ENCODE results near the gene EARS2.

DNA sequence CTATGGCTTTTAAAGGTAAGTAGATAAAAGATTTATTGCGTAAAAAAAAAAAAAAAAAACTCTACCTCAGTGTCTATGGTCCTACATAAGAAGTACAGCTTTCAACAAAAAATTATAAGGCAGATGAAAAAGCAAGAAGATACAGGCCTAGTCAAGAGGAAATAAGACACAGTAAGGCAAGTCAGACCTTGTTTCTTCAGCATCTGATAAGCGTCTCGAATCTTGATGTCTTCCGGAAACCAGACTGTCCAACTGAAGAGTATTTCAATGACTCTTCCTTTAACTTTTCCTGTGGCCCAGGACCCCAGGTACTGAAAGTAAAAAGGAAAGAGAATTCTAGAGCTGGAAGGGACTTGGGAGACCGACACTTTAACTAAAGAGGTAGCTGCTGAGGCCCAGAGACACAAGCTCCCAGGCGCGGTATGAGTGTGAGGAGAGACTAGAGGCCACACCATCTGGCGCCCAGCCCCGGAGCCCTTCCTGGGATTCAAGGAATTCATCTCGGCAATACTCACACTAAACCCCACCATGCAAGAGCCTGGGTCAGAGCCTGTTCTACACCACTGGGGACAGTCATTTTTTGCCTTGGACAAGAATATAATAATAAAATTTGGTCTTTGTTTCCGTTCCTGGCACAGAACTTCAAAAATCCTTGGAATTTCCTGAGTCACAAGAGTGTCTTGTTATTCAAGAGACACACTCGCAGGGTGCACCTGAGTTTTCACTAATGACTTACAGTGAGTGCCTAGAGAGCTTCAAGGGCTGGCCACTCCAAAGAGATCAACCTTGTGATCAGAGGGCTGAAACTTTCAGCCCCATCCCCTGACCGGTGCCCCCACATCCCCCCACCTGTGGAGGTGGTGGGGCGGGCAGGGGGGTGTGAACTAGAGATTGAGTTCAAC, 65.4 kb downstream of the EARS2 start:
- no peak for TF ChIP-seq POLR2A (IDR thresholded peaks at IDR 0.05)
- TF ChIP-seq, protein P1, sequence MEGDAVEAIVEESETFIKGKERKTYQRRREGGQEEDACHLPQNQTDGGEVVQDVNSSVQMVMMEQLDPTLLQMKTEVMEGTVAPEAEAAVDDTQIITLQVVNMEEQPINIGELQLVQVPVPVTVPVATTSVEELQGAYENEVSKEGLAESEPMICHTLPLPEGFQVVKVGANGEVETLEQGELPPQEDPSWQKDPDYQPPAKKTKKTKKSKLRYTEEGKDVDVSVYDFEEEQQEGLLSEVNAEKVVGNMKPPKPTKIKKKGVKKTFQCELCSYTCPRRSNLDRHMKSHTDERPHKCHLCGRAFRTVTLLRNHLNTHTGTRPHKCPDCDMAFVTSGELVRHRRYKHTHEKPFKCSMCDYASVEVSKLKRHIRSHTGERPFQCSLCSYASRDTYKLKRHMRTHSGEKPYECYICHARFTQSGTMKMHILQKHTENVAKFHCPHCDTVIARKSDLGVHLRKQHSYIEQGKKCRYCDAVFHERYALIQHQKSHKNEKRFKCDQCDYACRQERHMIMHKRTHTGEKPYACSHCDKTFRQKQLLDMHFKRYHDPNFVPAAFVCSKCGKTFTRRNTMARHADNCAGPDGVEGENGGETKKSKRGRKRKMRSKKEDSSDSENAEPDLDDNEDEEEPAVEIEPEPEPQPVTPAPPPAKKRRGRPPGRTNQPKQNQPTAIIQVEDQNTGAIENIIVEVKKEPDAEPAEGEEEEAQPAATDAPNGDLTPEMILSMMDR (IDR thresholded peaks at IDR 0.05), result no peak
